ENCODE results near the gene SHISA4. TPM values are rescaled to one million over a fixed set of nuclear protein-coding genes. Genes with fewer than 3 reads are reported as not detected.

SHISA4 gene
- total and polyA plus RNA-seq, 2 of the 8 experiments (the other 6 are each of a cell fraction or from before 2014, with no cell fraction given), result 7.8 to 28.9 TPM

- TF ChIP-seq BACH1 (IDR thresholded peaks at IDR 0.05; ENCODE audit: low read length), result peak; percentile 52
Measured at GRCh38 chr1:201921952-201922558, 33.4 kb downstream of the SHISA4 start (continued).

Measured in H1 (cell line).